Astrocyte of the cerebellum (primary cell): ENCODE measurements around the gene FUNDC2.

Experiments used
- DNase-seq: peaks from one replicate; pipeline ENCODE4 v3.0.0-alpha.2; 2011; ENCODE audit warnings: low read depth
- H3K4me3 ChIP-seq: 2 replicates; pipeline ENCODE4 v1.5.1; 2011; ENCODE audit warnings: mild to moderate bottlenecking, low read depth, low read length, moderate library complexity
- CTCF ChIP-seq: IDR thresholded peaks from 2 replicates; pipeline ENCODE4 v1.5.1; 2012; ENCODE audit warnings: low read length, low read depth, moderate library complexity, mild to moderate bottlenecking; ENCODE audit errors: missing control alignments
- in situ Hi-C: cut with HindIII; loops from 2 replicates; pipeline ENCODE4 v1.10.0; 2017; ENCODE audit warnings: low sequenced_read_pairs

FUNDC2 gene

GRCh38 chrX:155086202-155086840 is 59.7 kb downstream of the FUNDC2 start:
- DNase-seq = peak; percentile 5
- no peak overlapping the region for H3K4me3 ChIP-seq
- peak; percentile 34 for TF ChIP-seq CTCF
- in situ Hi-C loops = no loop called here

GRCh38 chrX:155086961-155087735 is 60.5 kb downstream of the FUNDC2 start:
- no peak for TF ChIP-seq CTCF
- DNase-seq = no peak
- H3K4me3 ChIP-seq = no peak overlapping the region
- in situ Hi-C loops = no loop called here

- no peak overlapping the region for H3K4me3 ChIP-seq
- peak; percentile 60 for TF ChIP-seq CTCF
- peak; percentile 2 for DNase-seq
- in situ Hi-C loops = no loop called here
These were observed 67.9 kb downstream of the FUNDC2 start for GRCh38 chrX:155094468-155095061.

DNA sequence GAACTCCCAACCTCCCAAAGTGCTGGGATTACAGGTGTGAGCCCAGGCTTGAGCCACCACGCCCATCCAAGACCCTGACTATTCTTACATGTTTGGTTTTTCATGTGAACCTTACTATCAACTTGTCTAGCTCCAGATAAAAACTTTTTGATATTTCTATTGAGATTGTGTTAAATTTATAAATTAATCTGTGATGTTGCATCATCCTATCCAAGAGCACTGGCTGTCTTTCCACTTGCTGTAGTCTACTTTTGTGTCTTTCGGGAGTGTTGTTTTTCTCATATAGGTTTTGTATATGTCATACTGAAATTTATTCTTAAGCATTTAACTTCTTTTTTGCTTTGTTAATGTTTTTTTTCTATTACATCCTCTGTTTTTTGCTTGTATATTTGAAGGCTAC is 79.3 kb downstream of the FUNDC2 start:
- no peak overlapping the region for H3K4me3 ChIP-seq
- no peak for TF ChIP-seq CTCF
- DNase-seq = no peak
- in situ Hi-C loops = no loop called here

DNA sequence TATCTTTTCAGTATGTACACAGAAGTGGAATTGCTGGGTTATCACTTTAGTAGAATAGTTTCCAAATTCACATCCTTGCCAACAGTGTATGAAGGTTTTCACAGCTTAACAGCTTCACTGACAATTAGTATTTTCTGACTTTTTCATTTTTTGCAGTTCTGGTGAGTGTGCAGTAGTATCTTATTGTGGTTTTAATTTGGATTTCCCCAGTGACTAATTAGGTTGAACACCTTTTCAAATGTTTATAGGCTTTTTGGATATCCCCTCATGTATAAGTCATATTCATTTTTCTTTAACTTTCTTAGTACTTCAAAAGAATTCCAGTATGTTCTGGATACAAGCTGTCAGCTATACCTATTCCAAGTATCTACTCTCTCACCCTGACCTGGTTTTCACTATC is 81.8 kb downstream of the FUNDC2 start:
- no peak for DNase-seq
- no peak overlapping the region for H3K4me3 ChIP-seq
- no peak for TF ChIP-seq CTCF
- in situ Hi-C loops = no loop called here
